Ovary (tissue), 9 donors: Measurements from ENCODE around the gene PCSK5. TPM values are rescaled to one million over a fixed set of nuclear protein-coding genes. Genes with fewer than 3 reads are reported as not detected.

ENCODE experiments used
- DNase-seq, 5 donors: peaks; one replicate each; pipeline ENCODE4 v3.0.0-alpha.2; 2019 to 2020
- H3K27ac ChIP-seq, 2 donors: fragments of 200-600 bp; one replicate each; pipeline versions ENCODE4 v1.5.1 to v1.8.0; 2019 to 2022
- H3K27me3 ChIP-seq: fragments of 200-600 bp; one replicate; pipeline ENCODE4 v1.8.0; 2022
- H3K36me3 ChIP-seq: fragments of 200-600 bp; sonication (generic); one replicate; pipeline ENCODE4 v1.5.1; 2019
- H3K4me1 ChIP-seq: one replicate; pipeline ENCODE4 v1.8.1; 2013; ENCODE audit warnings: mild to moderate bottlenecking, moderate library complexity; ENCODE audit not compliant: insufficient read depth
- H3K4me3 ChIP-seq: fragments of 200-600 bp; sonication (generic); one replicate; pipeline ENCODE4 v1.5.1; 2017
- H3K9me3 ChIP-seq, 2 donors: fragments of 200-600 bp in 1 of 2; sonication (generic) in 1 of 2; one replicate each; pipeline versions ENCODE4 v1.5.1 to v1.8.1; 2013 to 2019; ENCODE audit warnings: mild to moderate bottlenecking in 1 of 2, moderate library complexity in 1 of 2
- CTCF ChIP-seq, 3 donors: fragments of 450-650 bp in 2 of 3; fragments of 200-600 bp in 1 of 3; IDR thresholded peaks; one replicate each; pipeline versions ENCODE4 v1.5.1 to v1.8.0; 2016 to 2022; ENCODE audit warnings: antibody characterized with exemption in 3 of 3, mild to moderate bottlenecking in 1 of 3
- EP300 ChIP-seq: sonication (generic); formaldehyde crosslinking; IDR thresholded peaks from one replicate; pipeline ENCODE4 v1.6.1; 2017; ENCODE audit warnings: antibody characterized with exemption
- POLR2A ChIP-seq: fragments of 450-650 bp; IDR thresholded peaks from one replicate; pipeline ENCODE4 v1.6.1; 2017; ENCODE audit warnings: antibody characterized with exemption, mild to moderate bottlenecking, moderate library complexity
- WGBS, 3 donors: extraction: QIAGEN DNeasy Blood & Tissue Kit in 1 of 3; methylation state at CpG; one replicate each; pipeline versions ENCODE4 v1.1.5 to v1.1.7; 2013 to 2017; 5-methylcytosine and 5-hydroxymethylcytosine counted together
- intact Hi-C, 4 donors: fragments of 100-400 bp; cut with DNase I; formaldehyde crosslinking; loops; one replicate each; pipeline versions ENCODE4 v1.11.0 to v1.15.1; 2022 to 2023
- polyA plus RNA-seq, 2 donors: library from polyadenylated mRNA; stranded (reverse); fragments of 200-250 nt in 1 of 2; fragments of 350-450 nt in 1 of 2; fragmentation: Illumina TruSeq in 1 of 2; extraction: RNeasy Lipid Tissue Mini Kit (QIAGEN cat#74804) in 1 of 2; gene quantifications; one replicate each; pipeline ENCODE4 v1.2.3, GENCODE V29; 2013 to 2014
- total RNA-seq, 7 donors: library from RNA; depleted of rRNA in 2 of 7; stranded (reverse); fragments of >200 nt in 2 of 7; fragmentation: NEBNext Ultra II Directional in 3 of 7; extraction: Animal tissue kit (Norgen Biotek cat#: 25700) in 3 of 7; gene quantifications; one replicate each; pipeline versions ENCODE4 v1.1.0 to v1.2.4, GENCODE V29; 2016 to 2023
- donor health status: DM: no; HTN: no; CAD: no; lungs with moderate emphysema.
- donor health status: DM: no; HTN: no; CAD: no.
- donor health status: Bipolar disorder and iron deficiency.
- donor health status: DM: yes; HTN: yes; CAD: no.
- donor health status: DM: no; HTN: no; CAD: no.
- donor health status: DM: yes; HTN: yes; CAD: no.

Gene PCSK5
- total and polyA plus RNA-seq, 9 donors = 12.7 to 41.8 (median 28.3) TPM

GRCh38 chr9:76032797-76033373, 142.4 kb downstream of the PCSK5 start:
- no peaks in the 10 kb centered on the region for H3K27me3 ChIP-seq
- TF ChIP-seq EP300 (no peak), POLR2A (no peak), CTCF (IDR thresholded peaks at IDR 0.05) (no peak)
- no peak for DNase-seq
- no peak overlapping the region for H3K4me3 ChIP-seq
- H3K4me1 ChIP-seq = no peaks in the 10 kb centered on the region
- no peaks in the 10 kb centered on the region for H3K36me3 ChIP-seq
- no peak overlapping the region for H3K27ac ChIP-seq
- WGBS, 3 donors = 56 to 66% (median 66%) methylated on average over 6 of the region's 6 CpGs
- intact Hi-C loops = no loop called here
- peaks cover 0 to 2% of the 10 kb centered on the region in 2 donors for H3K9me3 ChIP-seq

- Histone ChIP-seq H3K4me3 (no peak overlapping the region), H3K9me3 (peaks cover 0 to 2% of the 10 kb centered on the region in 2 donors), H3K4me1 (no peaks in the 10 kb centered on the region), H3K36me3 (no peaks in the 10 kb centered on the region), H3K27ac (no peak overlapping the region), H3K27me3 (no peaks in the 10 kb centered on the region)
- DNase-seq = no peak
- WGBS, 3 donors = 93 to 99% (median 97%) methylated on average over 3 of the region's 3 CpGs
- intact Hi-C loops = no loop called here
- TF ChIP-seq EP300 (no peak), POLR2A (no peak)
Observed at GRCh38 chr9:76034049-76034448, 143.6 kb downstream of the PCSK5 start.

GRCh38 chr9:76036762-76037161, 146.3 kb downstream of the PCSK5 start:
- Histone ChIP-seq H3K4me1 (no peaks in the 10 kb centered on the region), H3K27ac (no peak overlapping the region), H3K27me3 (no peaks in the 10 kb centered on the region), H3K9me3 (no peaks in the 10 kb centered on the region), H3K36me3 (no peaks in the 10 kb centered on the region), H3K4me3 (no peak overlapping the region)
- TF ChIP-seq CTCF (IDR thresholded peaks at IDR 0.05) (no peak), EP300 (no peak), POLR2A (no peak)
- 95 to 96% (median 95%) methylated on average over 2 of the region's 2 CpGs for WGBS, 3 donors
- intact Hi-C loops = no loop called here
- DNase-seq = no peak

DNA sequence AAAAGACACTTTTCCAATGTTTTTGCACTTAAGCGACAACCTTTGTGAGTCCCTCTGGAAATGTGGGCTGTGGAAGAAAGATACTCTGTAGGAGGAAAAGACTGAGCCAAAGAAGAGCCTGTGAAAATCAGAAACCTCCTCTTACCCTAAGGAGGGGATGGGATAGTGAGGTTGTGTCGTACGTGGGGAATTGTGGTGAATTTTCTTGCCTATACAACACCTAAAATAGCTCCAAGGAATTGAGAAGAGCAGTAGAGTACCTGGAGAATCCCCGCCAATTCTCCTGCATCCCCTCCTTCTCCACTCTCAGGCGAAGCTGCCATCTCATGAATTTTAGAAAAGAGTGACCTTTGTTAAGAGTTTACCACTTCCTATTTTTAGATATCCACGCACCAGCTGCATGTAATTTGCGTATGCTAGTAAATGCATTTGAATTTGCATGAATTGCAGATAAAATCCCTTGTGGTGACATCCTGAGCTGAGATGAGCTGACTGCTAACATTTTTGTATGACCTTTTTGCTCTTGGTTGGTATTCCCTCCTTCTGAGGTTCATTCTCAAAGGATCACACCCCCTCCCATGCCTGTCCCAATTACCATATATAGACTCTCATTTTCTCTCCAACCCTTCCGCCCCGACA, 147.2 kb downstream of the PCSK5 start:
- intact Hi-C loops = no loop called here
- H3K27me3 ChIP-seq = no peaks in the 10 kb centered on the region
- no peak for DNase-seq
- 96 to 97% (median 96%) methylated on average over 9 of the region's 9 CpGs for WGBS, 3 donors
- no peaks in the 10 kb centered on the region for H3K4me1 ChIP-seq
- H3K27ac ChIP-seq = no peak overlapping the region
- no peak for TF ChIP-seq CTCF (IDR thresholded peaks at IDR 0.05)
- TF ChIP-seq EP300 = no peak
- TF ChIP-seq POLR2A = no peak
- no peaks in the 10 kb centered on the region for H3K9me3 ChIP-seq
- H3K36me3 ChIP-seq = no peaks in the 10 kb centered on the region
- no peak overlapping the region for H3K4me3 ChIP-seq

GRCh38 chr9:76038431-76038830, 148.0 kb downstream of the PCSK5 start:
- TF ChIP-seq EP300 (no peak), CTCF (IDR thresholded peaks at IDR 0.05) (no peak), POLR2A (no peak)
- 89 to 97% (median 93%) methylated on average over 2 of the region's 2 CpGs for whole genome bisulfite sequencing, 3 donors
- H3K4me1 ChIP-seq = no peaks in the 10 kb centered on the region
- no peaks in the 10 kb centered on the region for H3K27me3 ChIP-seq
- no peaks in the 10 kb centered on the region for H3K36me3 ChIP-seq
- H3K4me3 ChIP-seq = no peak overlapping the region
- H3K9me3 ChIP-seq = no peaks in the 10 kb centered on the region
- H3K27ac ChIP-seq = no peak overlapping the region
- intact Hi-C loops = no loop called here
- no peak for DNase-seq
